AG04450 (cell line): ENCODE measurements around the gene CYTH3. TPM values are rescaled to one million over a fixed set of nuclear protein-coding genes. Genes with fewer than 3 reads are reported as not detected.

Source experiments
- CTCF ChIA-PET: fragments of 300-600, 350-600 bp; formaldehyde crosslinking; extraction: SDS; loops from one replicate; lab custom pipeline; 2022; ENCODE audit warnings: antibody characterized with exemption, inconsistent platforms; lab: Charles Lee
- POLR2A ChIA-PET: fragments of 350-600 bp; formaldehyde crosslinking; extraction: SDS; loops from one replicate; lab custom pipeline; 2021; ENCODE audit warnings: antibody characterized with exemption, inconsistent platforms; lab: Yijun Ruan, JAX
- DNase-seq: peaks from one replicate; pipeline ENCODE4 v3.0.0-alpha.2; 2011; ENCODE audit warnings: low read depth, low spot score
- H3K27ac ChIP-seq: one replicate; pipeline ENCODE4 v1.5.1; 2012; ENCODE audit warnings: low read depth, low read length, control low read depth
- H3K27me3 ChIP-seq: one replicate; pipeline ENCODE4 v1.6.0; 2012; ENCODE audit warnings: low read length; ENCODE audit not compliant: control insufficient read depth, insufficient read depth
- H3K4me3 ChIP-seq: 2 replicates; pipeline ENCODE4 v1.5.1; 2011; ENCODE audit warnings: mild to moderate bottlenecking, low read depth, low read length, control low read depth
- H3K9me3 ChIP-seq: 2 replicates; pipeline ENCODE4 v1.5.1; 2012; ENCODE audit warnings: low read length; ENCODE audit not compliant: control insufficient read depth, insufficient read depth
- CTCF ChIP-seq: IDR thresholded peaks from 2 replicates; pipeline ENCODE4 v1.5.1; 2011; ENCODE audit warnings: low read depth, low read length, control low read depth, inconsistent platforms
- polyA plus RNA-seq: library from polyadenylated mRNA; depleted of rRNA; stranded (reverse); fragments of >200 nt; gene quantifications from 2 replicates; pipeline ENCODE4 v1.2.3, GENCODE V29; 2011

Gene CYTH3
- polyA plus RNA-seq, 1 experiment = 30.2 TPM

DNA sequence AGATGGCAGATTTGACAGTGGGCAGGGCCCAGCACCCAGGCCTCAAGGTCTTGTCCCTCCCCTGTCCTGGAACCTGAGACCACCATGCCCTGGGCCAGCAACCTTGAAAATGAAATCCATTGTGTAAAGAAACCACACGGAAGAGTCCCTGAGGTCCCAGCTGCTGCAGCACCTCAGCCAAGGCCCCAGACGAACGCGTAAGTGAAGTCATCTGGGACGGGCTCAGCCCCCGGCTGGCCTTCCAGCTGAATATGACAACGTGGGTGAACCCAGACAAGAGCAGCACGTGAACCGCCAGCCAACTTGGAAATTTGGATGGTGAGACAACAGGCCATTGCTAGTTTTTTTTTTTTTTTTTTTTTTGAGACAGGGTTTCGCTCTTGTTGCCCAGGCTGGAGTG, 70.3 kb downstream of the CYTH3 start:
- H3K9me3 ChIP-seq = no peaks in the 10 kb centered on the region
- no peaks in the 10 kb centered on the region for H3K27me3 ChIP-seq
- CTCF ChIA-PET = no interaction called here

DNA sequence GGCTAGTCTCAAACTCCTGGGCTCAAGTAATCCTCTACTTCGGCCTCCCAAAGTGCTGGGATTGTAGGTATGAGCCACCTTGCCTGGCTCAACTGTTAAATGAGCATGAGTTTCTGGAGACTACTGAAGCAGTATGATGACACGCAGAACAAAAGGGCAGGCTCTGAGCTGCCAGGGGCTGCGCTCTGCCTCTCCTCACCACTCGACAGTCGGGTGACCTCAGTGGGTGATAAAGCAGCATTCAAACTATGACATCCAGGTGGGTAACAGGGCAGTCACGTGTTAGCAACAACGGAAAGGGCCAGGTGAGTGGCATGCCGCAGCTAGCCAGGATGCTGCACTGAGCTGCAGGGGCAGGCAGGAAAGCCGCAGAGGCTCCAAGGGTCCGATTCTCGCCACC, 71.5 kb downstream of the CYTH3 start:
- CTCF ChIA-PET = no interaction called here
- Histone ChIP-seq H3K27ac (no peak overlapping the region), H3K9me3 (no peaks in the 10 kb centered on the region), H3K4me3 (no peak overlapping the region), H3K27me3 (no peaks in the 10 kb centered on the region)
- POLR2A ChIA-PET = no interaction called here
- TF ChIP-seq CTCF = no peak
- DNase-seq = no peak

More for the DNA sequence above, 70.3 kb downstream of the CYTH3 start:
- DNase-seq = no peak
- no peak for TF ChIP-seq CTCF
- Histone ChIP-seq H3K27ac (no peak overlapping the region), H3K4me3 (no peak overlapping the region)
- POLR2A ChIA-PET = no interaction called here

GRCh38 chr7:6198689-6199595, 73.5 kb downstream of the CYTH3 start:
- no peaks in the 10 kb centered on the region for H3K9me3 ChIP-seq
- no peak for TF ChIP-seq CTCF
- ChIA-PET POLR2A (no interaction called here), CTCF (interaction anchor here (1.3 kb wide), 1 partner anchor 39 kb away, joined by 9 read pairs; no protein-coding TSS in a partner anchor)
- no peak for DNase-seq
- H3K27me3 ChIP-seq = no peaks in the 10 kb centered on the region
- H3K4me3 ChIP-seq = no peak overlapping the region
- H3K27ac ChIP-seq = no peak overlapping the region

GRCh38 chr7:6197801-6198551, 74.4 kb downstream of the CYTH3 start:
- H3K27ac ChIP-seq = no peak overlapping the region
- H3K4me3 ChIP-seq = no peak overlapping the region
- no peak for TF ChIP-seq CTCF
- no peaks in the 10 kb centered on the region for H3K9me3 ChIP-seq
- CTCF ChIA-PET = interaction anchor here (1.3 kb wide), 1 partner anchor 38 kb away, joined by 9 read pairs; no protein-coding TSS in a partner anchor
- no peaks in the 10 kb centered on the region for H3K27me3 ChIP-seq
- POLR2A ChIA-PET = interaction anchor here (0.6 kb wide), 2 partner anchors 179 to 183 kb away, joined by 6 to 8 read pairs; no protein-coding TSS in a partner anchor
- DNase-seq = no peak
